Tibial artery (tissue), 4 donors: ENCODE results near the gene CPA1.

Source experiments
- DNase-seq, 2 donors: peaks; one replicate each; pipeline ENCODE4 v3.0.0-alpha.2; 2019
- H3K27ac ChIP-seq, 2 donors: fragments of 200-600 bp; sonication (generic) in 1 of 2; 1 replicate in 1 of 2; 2 replicates in 1 of 2; pipeline ENCODE4 v1.5.1; 2018 to 2019; ENCODE audit warnings: mild to moderate bottlenecking in 1 of 2
- H3K27me3 ChIP-seq, 2 donors: fragments of 200-600 bp; sonication (generic) in 1 of 2; one replicate each; pipeline versions ENCODE4 v1.5.1 to v1.6.0; 2016 to 2019
- H3K36me3 ChIP-seq, 3 donors: fragments of 200-600 bp; sonication (generic) in 2 of 3; one replicate each; pipeline ENCODE4 v1.5.1; 2016 to 2019; ENCODE audit warnings: mild to moderate bottlenecking in 2 of 3
- H3K4me1 ChIP-seq, 4 donors: fragments of 200-600 bp; sonication (generic) in 2 of 4; 1 replicate in 3 of 4; 2 replicates in 1 of 4; pipeline ENCODE4 v1.5.1; 2016 to 2019
- H3K4me3 ChIP-seq, 2 donors: fragments of 200-600 bp; sonication (generic) in 1 of 2; 1 replicate in 1 of 2; 2 replicates in 1 of 2; pipeline ENCODE4 v1.5.1; 2018 to 2019; ENCODE audit warnings: mild to moderate bottlenecking in 2 of 2
- H3K9me3 ChIP-seq, 3 donors: fragments of 200-600 bp; sonication (generic) in 1 of 3; one replicate each; pipeline ENCODE4 v1.5.1; 2016 to 2019
- CTCF ChIP-seq, 2 experiments: fragments of 200-600 bp in 1 of 2; fragments of 450-650 bp in 1 of 2; IDR thresholded peaks; one replicate each; pipeline ENCODE4 v1.5.1; 2017 to 2019; ENCODE audit warnings: antibody characterized with exemption in 2 of 2, mild to moderate bottlenecking in 1 of 2, moderate library complexity in 1 of 2
- intact Hi-C: fragments of 100-400 bp; cut with DNase I; formaldehyde crosslinking; loops from one replicate; pipeline ENCODE4 v1.15.0; 2023; ENCODE audit warnings: low total_unique reads

The CPA1 gene

GRCh38 chr7:130345725-130346124, 34.6 kb upstream of the CPA1 start:
- no peaks in the 10 kb centered on the region for H3K36me3 ChIP-seq
- no peak overlapping the region for H3K27ac ChIP-seq
- DNase-seq: no peak
- no peaks in the 10 kb centered on the region for H3K27me3 ChIP-seq
- TF ChIP-seq CTCF (IDR thresholded peaks at IDR 0.05): no peak
- no peak overlapping the region for H3K4me3 ChIP-seq
- H3K9me3 ChIP-seq: no peaks in the 10 kb centered on the region
- peaks cover 0 to 5% (median under 1%) of the 10 kb centered on the region in 4 donors for H3K4me1 ChIP-seq
- intact Hi-C loops: no loop called here

GRCh38 chr7:130346177-130346905, 34.0 kb upstream of the CPA1 start:
- no peak for DNase-seq

GRCh38 chr7:130346941-130347340, 33.4 kb upstream of the CPA1 start:
- no peak for TF ChIP-seq CTCF (IDR thresholded peaks at IDR 0.05)
- Histone ChIP-seq H3K36me3 (no peaks in the 10 kb centered on the region), H3K27me3 (no peaks in the 10 kb centered on the region), H3K9me3 (no peaks in the 10 kb centered on the region), H3K27ac (no peak overlapping the region), H3K4me1 (peaks cover 0 to 17% (median 9%) of the 10 kb centered on the region in 4 donors), H3K4me3 (no peak overlapping the region)
- DNase-seq: no peak
- intact Hi-C loops: no loop called here

More at GRCh38 chr7:130346177-130346905, 34.0 kb upstream of the CPA1 start:
- Histone ChIP-seq H3K36me3 (no peaks in the 10 kb centered on the region), H3K9me3 (no peaks in the 10 kb centered on the region), H3K4me1 (peaks cover 0 to 11% (median 4%) of the 10 kb centered on the region in 4 donors), H3K27me3 (no peaks in the 10 kb centered on the region), H3K4me3 (no peak overlapping the region), H3K27ac (no peak overlapping the region)
- intact Hi-C loops: no loop called here
- no peak for TF ChIP-seq CTCF (IDR thresholded peaks at IDR 0.05)

DNA sequence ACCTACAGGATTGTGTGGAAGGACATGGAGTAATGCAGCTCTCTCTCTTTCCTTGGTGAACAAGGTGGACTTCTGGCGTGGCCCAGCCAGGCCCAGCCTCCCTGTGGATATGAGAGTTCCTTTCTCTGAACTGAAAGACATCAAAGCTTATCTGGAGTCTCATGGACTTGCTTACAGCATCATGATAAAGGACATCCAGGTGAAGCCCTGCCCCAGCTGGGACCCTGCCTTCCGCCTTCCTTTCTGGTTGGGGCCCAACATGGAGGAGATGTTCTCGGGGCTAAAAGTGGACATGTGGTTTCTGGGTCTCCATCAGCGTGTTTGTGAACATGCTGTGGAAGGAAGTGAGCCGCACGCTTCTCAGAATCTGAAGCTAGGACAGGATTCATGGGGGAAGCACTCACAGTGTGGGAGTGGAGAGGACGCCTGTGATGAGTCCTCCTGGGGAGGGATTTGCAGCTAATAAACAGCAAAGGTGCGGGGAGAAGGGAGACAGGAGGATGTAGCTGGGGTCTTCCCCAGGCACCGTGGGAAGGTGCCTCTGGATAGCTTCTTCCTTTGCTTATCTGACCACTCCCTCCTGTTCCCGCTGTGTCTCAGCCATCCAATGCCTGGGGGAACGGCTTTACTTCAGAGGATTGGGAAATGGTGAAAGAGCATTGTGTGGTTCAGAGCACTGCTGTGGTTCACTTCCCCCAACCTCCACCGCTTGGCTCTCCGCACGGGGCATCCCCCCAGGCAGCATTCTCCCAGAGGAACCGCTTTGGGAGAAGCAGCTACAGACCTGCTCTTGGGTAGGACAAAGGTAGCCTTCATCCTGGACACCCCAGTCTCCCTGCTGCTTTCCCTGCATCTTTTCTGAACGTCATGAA, 30.1 kb upstream of the CPA1 start:
- no peak overlapping the region for H3K4me3 ChIP-seq
- H3K27ac ChIP-seq: no peak overlapping the region
- intact Hi-C loops: loop anchor here (5.0 kb wide), 1 partner anchor 148 kb away; no protein-coding TSS in a partner anchor
- no peaks in the 10 kb centered on the region for H3K9me3 ChIP-seq
- no peaks in the 10 kb centered on the region for H3K36me3 ChIP-seq
- no peaks in the 10 kb centered on the region for H3K27me3 ChIP-seq
- no peak for TF ChIP-seq CTCF (IDR thresholded peaks at IDR 0.05)
- H3K4me1 ChIP-seq: peaks cover 0 to 33% (median 23%) of the 10 kb centered on the region in 4 donors
- no peak for DNase-seq

- intact Hi-C loops: loop anchor here (5.0 kb wide), 1 partner anchor 149 kb away; no protein-coding TSS in a partner anchor
- no peak for TF ChIP-seq CTCF (IDR thresholded peaks at IDR 0.05)
- Histone ChIP-seq H3K27me3 (no peaks in the 10 kb centered on the region), H3K4me3 (no peak overlapping the region), H3K4me1 (peaks cover 0 to 42% (median 26%) of the 10 kb centered on the region in 4 donors), H3K27ac (peak overlapping the region; percentile 1 to 67), H3K36me3 (no peaks in the 10 kb centered on the region), H3K9me3 (no peaks in the 10 kb centered on the region)
- no peak for DNase-seq
Observed at GRCh38 chr7:130350945-130351790, 29.1 kb upstream of the CPA1 start.
